Cardiac muscle cell (in vitro differentiated cells and primary cell): ENCODE data around the gene ZAP70. TPM values are rescaled to one million over a fixed set of nuclear protein-coding genes. Genes with fewer than 3 reads are reported as not detected.

Experiments
- DNase-seq, 2 donors: peaks; one replicate each; pipeline versions ENCODE4 v3.0.0 to v3.0.0-alpha.2; 2010 to 2017; ENCODE audit warnings: low read depth in 1 of 2, low spot score in 1 of 2
- H3K27ac ChIP-seq: fragments of 200-600 bp; sonication (generic); 2 replicates; pipeline ENCODE4 v1.5.1; 2016
- H3K27me3 ChIP-seq: fragments of 200-600 bp; sonication (generic); 2 replicates; pipeline ENCODE4 v1.6.0; 2016; ENCODE audit warnings: control low read depth
- H3K36me3 ChIP-seq: fragments of 200-600 bp; sonication (generic); 2 replicates; pipeline ENCODE4 v1.5.1; 2016; ENCODE audit warnings: control low read depth
- H3K4me1 ChIP-seq: fragments of 200-600 bp; sonication (generic); 2 replicates; pipeline ENCODE4 v1.8.1; 2017; ENCODE audit warnings: low read depth, mild to moderate bottlenecking, mixed run types
- H3K4me3 ChIP-seq: fragments of 200-600 bp; sonication (generic); 2 replicates; pipeline ENCODE4 v1.5.1; 2016; ENCODE audit warnings: mild to moderate bottlenecking
- H3K9me3 ChIP-seq: fragments of 200-600 bp; sonication (generic); 2 replicates; pipeline ENCODE4 v1.5.1; 2017; ENCODE audit warnings: low read depth, mild to moderate bottlenecking, control low read depth
- polyA plus RNA-seq: library from polyadenylated mRNA; unstranded; fragments of >200 nt; fragmentation: Nextera tagmentation; extraction: Ambion mirVana; gene quantifications from 2 replicates; pipeline ENCODE4 v1.2.1, GENCODE V29; 2016
- total RNA-seq: library from RNA; depleted of rRNA; stranded (reverse); fragments of >200 nt; gene quantifications from 2 replicates; pipeline ENCODE4 v1.2.3, GENCODE V29; 2016
- TF ChIP-seq, protein P1 (sequence below): IDR thresholded peaks from 2 replicates; pipeline ENCODE4 v1.5.1; 2012; ENCODE audit warnings: low read depth, mild to moderate bottlenecking, low read length

Gene ZAP70
- total and polyA plus RNA-seq, 2 experiments from 2014 or later, result 3.5 to 7.3 TPM

DNA sequence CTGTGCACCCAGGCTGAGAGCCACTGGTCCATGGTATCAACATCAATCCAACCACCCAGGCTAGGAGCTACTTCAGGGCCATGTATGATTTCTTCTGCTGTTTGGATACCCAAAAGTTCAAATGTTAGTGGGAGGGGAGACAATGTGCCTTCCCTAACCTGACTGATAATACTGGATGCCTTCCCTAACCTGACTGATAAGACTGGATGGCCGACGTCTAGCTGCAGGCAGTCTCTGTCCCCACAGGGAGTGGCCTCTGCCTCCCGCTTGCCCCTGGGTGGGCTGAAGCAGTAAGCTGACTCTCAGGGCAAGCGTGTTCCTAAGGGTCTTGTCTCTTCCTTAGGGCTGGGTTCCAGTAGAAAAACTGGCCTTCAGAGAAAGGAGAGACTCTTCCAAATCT is 65.8 kb downstream of the ZAP70 start:
- TF ChIP-seq, protein P1, sequence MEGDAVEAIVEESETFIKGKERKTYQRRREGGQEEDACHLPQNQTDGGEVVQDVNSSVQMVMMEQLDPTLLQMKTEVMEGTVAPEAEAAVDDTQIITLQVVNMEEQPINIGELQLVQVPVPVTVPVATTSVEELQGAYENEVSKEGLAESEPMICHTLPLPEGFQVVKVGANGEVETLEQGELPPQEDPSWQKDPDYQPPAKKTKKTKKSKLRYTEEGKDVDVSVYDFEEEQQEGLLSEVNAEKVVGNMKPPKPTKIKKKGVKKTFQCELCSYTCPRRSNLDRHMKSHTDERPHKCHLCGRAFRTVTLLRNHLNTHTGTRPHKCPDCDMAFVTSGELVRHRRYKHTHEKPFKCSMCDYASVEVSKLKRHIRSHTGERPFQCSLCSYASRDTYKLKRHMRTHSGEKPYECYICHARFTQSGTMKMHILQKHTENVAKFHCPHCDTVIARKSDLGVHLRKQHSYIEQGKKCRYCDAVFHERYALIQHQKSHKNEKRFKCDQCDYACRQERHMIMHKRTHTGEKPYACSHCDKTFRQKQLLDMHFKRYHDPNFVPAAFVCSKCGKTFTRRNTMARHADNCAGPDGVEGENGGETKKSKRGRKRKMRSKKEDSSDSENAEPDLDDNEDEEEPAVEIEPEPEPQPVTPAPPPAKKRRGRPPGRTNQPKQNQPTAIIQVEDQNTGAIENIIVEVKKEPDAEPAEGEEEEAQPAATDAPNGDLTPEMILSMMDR, result no peak
- H3K4me3 ChIP-seq, result no peak overlapping the region
- H3K36me3 ChIP-seq, result peaks cover 7% of the 10 kb centered on the region
- H3K27ac ChIP-seq, result no peak overlapping the region
- no peaks in the 10 kb centered on the region for H3K27me3 ChIP-seq
- H3K9me3 ChIP-seq, result no peaks in the 10 kb centered on the region
- peaks cover 7% of the 10 kb centered on the region for H3K4me1 ChIP-seq
- no peak for DNase-seq

DNA sequence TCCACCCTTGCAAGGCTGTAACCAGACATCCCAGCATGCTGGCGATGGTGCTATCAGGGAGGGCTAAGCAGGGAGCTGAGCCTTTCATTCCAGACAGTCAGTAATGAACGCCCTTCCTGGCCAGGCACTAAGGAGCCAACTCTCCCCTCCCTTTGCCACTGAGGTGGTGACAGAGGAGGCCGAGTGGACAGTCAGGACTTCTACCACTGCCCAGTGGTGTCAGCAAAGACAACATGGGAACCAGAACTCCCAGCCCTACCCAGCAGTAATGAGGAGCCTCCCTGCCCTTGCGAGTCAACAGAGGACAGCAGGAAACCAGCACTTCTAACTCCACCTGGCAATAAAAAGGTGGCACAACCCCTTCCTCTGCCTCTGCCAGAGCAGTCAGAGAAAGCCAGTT is 68.6 kb downstream of the ZAP70 start:
- Histone ChIP-seq H3K27ac (no peak overlapping the region), H3K27me3 (no peaks in the 10 kb centered on the region), H3K4me3 (no peak overlapping the region), H3K4me1 (peaks cover 4% of the 10 kb centered on the region), H3K9me3 (no peaks in the 10 kb centered on the region), H3K36me3 (peaks cover 12% of the 10 kb centered on the region)
- TF ChIP-seq, protein P1, result no peak
- DNase-seq, result no peak

DNA sequence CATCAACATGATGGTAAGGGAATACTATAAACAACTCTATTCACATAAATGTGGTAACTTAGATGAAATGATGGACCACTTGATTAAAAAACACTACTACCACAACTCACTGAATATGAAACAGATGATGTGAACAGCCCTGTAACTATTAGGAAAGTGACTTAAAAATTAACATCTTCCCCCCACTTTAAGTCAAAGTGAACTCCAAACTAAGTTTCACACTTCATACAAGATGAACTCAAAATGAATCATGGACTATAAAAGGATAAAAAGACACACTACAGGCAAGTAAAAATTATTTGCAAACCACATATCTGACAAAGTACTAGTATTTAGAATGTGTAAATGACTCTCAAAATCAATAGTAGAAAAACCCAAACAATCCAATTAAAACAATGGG is 71.6 kb downstream of the ZAP70 start:
- H3K27ac ChIP-seq, result no peak overlapping the region
- H3K9me3 ChIP-seq, result no peaks in the 10 kb centered on the region
- no peak overlapping the region for H3K4me3 ChIP-seq
- peaks cover 12% of the 10 kb centered on the region for H3K36me3 ChIP-seq
- TF ChIP-seq, protein P1, result no peak
- H3K4me1 ChIP-seq, result peaks cover 4% of the 10 kb centered on the region
- no peaks in the 10 kb centered on the region for H3K27me3 ChIP-seq
- DNase-seq, result no peak

DNA sequence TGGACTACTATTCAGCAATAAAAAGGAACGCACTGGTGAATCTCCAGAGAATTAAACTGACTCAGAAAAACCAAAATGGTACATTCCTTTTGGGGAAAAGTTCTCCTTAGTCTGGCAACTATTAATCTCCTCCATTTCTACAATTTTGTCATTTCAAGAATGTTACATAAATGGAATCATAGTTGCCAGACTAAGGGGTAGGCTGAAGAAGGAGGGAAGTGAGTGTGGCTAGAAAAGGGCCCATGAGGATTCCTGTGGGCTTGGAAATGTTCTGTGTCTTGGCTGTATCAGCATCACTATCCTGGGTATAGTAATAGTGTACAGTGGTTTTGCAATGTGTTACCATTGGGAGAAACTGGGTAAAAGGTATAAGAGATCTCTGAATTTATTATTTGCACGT is 72.4 kb downstream of the ZAP70 start:
- H3K4me3 ChIP-seq, result no peak overlapping the region
- peaks cover 12% of the 10 kb centered on the region for H3K36me3 ChIP-seq
- no peaks in the 10 kb centered on the region for H3K27me3 ChIP-seq
- no peak overlapping the region for H3K27ac ChIP-seq
- H3K9me3 ChIP-seq, result no peaks in the 10 kb centered on the region
- TF ChIP-seq, protein P1, result no peak
- DNase-seq, result peak in 1 of 2 donors; percentile 24
- peaks cover 4% of the 10 kb centered on the region for H3K4me1 ChIP-seq

DNA sequence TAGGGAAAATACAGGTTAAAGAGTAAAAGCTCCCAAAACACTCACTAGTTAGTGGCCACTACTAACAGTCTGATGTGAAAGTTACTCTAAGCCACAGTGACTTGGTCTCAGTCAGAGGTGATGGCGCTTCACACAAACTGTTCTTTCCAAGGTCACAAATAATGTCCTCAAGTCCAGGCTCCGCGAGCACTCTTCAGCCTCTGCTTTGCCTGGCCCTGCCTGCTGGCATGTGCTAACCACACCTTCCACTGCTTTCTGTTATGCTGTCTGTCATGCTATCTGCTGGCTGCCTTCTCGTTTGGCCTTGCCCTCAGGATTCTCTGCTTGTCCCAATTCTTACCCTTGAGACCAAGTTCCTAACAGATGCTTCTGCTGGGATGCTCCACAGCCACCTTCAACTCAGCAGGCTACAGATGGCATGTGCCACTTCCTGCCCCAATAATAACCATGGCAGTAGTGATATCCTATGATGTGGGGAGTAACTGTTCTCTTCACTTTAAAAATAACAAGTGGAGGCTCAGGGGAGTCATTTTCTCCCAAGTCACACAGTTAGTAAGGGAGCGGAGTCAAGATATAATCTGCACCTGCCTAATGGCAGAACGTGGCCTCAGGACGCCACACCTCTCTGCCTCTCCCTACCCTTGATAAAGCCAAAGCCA is 75.7 kb downstream of the ZAP70 start:
- peaks cover 34% of the 10 kb centered on the region for H3K36me3 ChIP-seq
- H3K4me3 ChIP-seq, result no peak overlapping the region
- no peaks in the 10 kb centered on the region for H3K4me1 ChIP-seq
- H3K9me3 ChIP-seq, result no peaks in the 10 kb centered on the region
- H3K27ac ChIP-seq, result no peak overlapping the region
- TF ChIP-seq, protein P1, result no peak
- DNase-seq, result peak in 1 of 2 donors; percentile 33
- H3K27me3 ChIP-seq, result no peaks in the 10 kb centered on the region

Other genes starting within 250 kb of the ZAP70 start
- 30.3 and 154 TPM in 2 replicates for gene ANKRD36B, start 123.7 kb upstream of the ZAP70 start, total RNA-seq
- 78.1 and 130 TPM in 2 replicates for gene ANKRD36B, start 123.7 kb upstream of the ZAP70 start, polyA plus RNA-seq
- 429 and 749 TPM in 2 replicates for gene COX5B, start 67.5 kb upstream of the ZAP70 start, total RNA-seq
- gene COX5B, start 67.5 kb upstream of the ZAP70 start, polyA plus RNA-seq, result 801 and 969 TPM in 2 replicates
- 103 and 109 TPM in 2 replicates for gene ACTR1B, start 49.5 kb upstream of the ZAP70 start, total RNA-seq
- 22.9 and 26.3 TPM in 2 replicates for gene ACTR1B, start 49.5 kb upstream of the ZAP70 start, polyA plus RNA-seq
- gene C2orf92, start 43.9 kb upstream of the ZAP70 start, total RNA-seq, result 2.4 and 6.7 TPM in 2 replicates
- gene C2orf92, start 43.9 kb upstream of the ZAP70 start, polyA plus RNA-seq, result 6.8 and 9.4 TPM in 2 replicates